KMS-11 (cell line): ENCODE data around the gene UBL7.

Experiments used
- H2AFZ ChIP-seq: fragments of 200-600 bp; sonication (generic); 2 replicates; pipeline ENCODE4 v1.6.1; 2016; ENCODE audit warnings: antibody characterized with exemption, mixed run types, low read depth
- H3K27ac ChIP-seq: fragments of 200-600 bp; sonication (generic); 2 replicates; pipeline ENCODE4 v1.6.1; 2016; ENCODE audit warnings: mild to moderate bottlenecking, mixed run types
- H3K27me3 ChIP-seq: fragments of 200-600 bp; sonication (generic); 2 replicates; pipeline ENCODE4 v1.6.1; 2017; ENCODE audit warnings: mild to moderate bottlenecking, low read depth, mixed run types, moderate library complexity; ENCODE audit not compliant: insufficient read depth
- H3K36me3 ChIP-seq: fragments of 200-600 bp; sonication (generic); 2 replicates; pipeline ENCODE4 v1.6.1; 2017; ENCODE audit warnings: mild to moderate bottlenecking, mixed run types; ENCODE audit not compliant: insufficient read depth
- H3K4me1 ChIP-seq: fragments of 200-600 bp; sonication (generic); 2 replicates; pipeline ENCODE4 v1.6.1; 2016; ENCODE audit warnings: mild to moderate bottlenecking, low read depth, mixed run types; ENCODE audit not compliant: poor library complexity, severe bottlenecking
- H3K4me2 ChIP-seq: fragments of 200-600 bp; sonication (generic); 2 replicates; pipeline ENCODE4 v1.7.0; 2016; ENCODE audit warnings: mild to moderate bottlenecking, mixed run types
- H3K4me3 ChIP-seq: fragments of 200-600 bp; sonication (generic); IDR thresholded peaks from 2 replicates; pipeline ENCODE4 v1.6.1; 2017; ENCODE audit warnings: low read depth, low read length, mixed read lengths; ENCODE audit not compliant: insufficient read depth
- H3K79me2 ChIP-seq: fragments of 200-600 bp; sonication (generic); 2 replicates; pipeline ENCODE4 v1.6.1; 2016; ENCODE audit warnings: low read depth, mixed run types; ENCODE audit not compliant: insufficient read depth
- H3K9ac ChIP-seq: fragments of 200-600 bp; sonication (generic); 2 replicates; pipeline ENCODE4 v1.6.1; 2016; ENCODE audit warnings: mild to moderate bottlenecking, mixed run types
- H4K20me1 ChIP-seq: fragments of 200-600 bp; sonication (generic); 2 replicates; pipeline ENCODE4 v1.6.1; 2016; ENCODE audit warnings: mild to moderate bottlenecking, mixed run types; ENCODE audit not compliant: insufficient read depth
- CTCF ChIP-seq: fragments of 200-600 bp; sonication (generic); conservative IDR thresholded peaks from 2 replicates; pipeline ENCODE4 v1.6.1; 2017; ENCODE audit warnings: low read depth, mild to moderate bottlenecking, antibody characterized with exemption, low read length, moderate library complexity, mixed read lengths

The UBL7 gene

GRCh38 chr15:74414081-74414580 lies 46.8 kb downstream of the UBL7 start:
- H3K36me3 ChIP-seq, result no peaks in the 10 kb centered on the region
- peaks cover 25% of the 10 kb centered on the region for H3K4me1 ChIP-seq
- H3K9ac ChIP-seq, result no peak overlapping the region
- H3K4me2 ChIP-seq, result no peak overlapping the region
- no peak overlapping the region for H2AFZ ChIP-seq
- TF ChIP-seq CTCF, result no peak
- no peaks in the 10 kb centered on the region for H3K27me3 ChIP-seq
- no peak overlapping the region for H3K27ac ChIP-seq
- H3K79me2 ChIP-seq, result no peaks in the 10 kb centered on the region
- H4K20me1 ChIP-seq, result no peaks in the 10 kb centered on the region
- no peak overlapping the region for H3K4me3 ChIP-seq

- no peak overlapping the region for H3K27ac ChIP-seq
- H3K4me2 ChIP-seq, result no peak overlapping the region
These were observed 47.4 kb downstream of the UBL7 start for GRCh38 chr15:74413350-74414080.

GRCh38 chr15:74412159-74412558 lies 48.8 kb downstream of the UBL7 start:
- no peak for TF ChIP-seq CTCF
- Histone ChIP-seq H3K79me2 (no peaks in the 10 kb centered on the region), H3K27ac (no peak overlapping the region), H3K27me3 (no peaks in the 10 kb centered on the region), H3K4me1 (peaks cover 25% of the 10 kb centered on the region), H3K4me2 (no peak overlapping the region), H3K4me3 (no peak overlapping the region), H3K36me3 (no peaks in the 10 kb centered on the region), H2AFZ (no peak overlapping the region), H3K9ac (no peak overlapping the region), H4K20me1 (no peaks in the 10 kb centered on the region)

More at GRCh38 chr15:74413350-74414080, 47.4 kb downstream of the UBL7 start:
- Histone ChIP-seq H3K36me3 (no peaks in the 10 kb centered on the region), H3K27me3 (no peaks in the 10 kb centered on the region), H3K4me3 (no peak overlapping the region), H3K4me1 (peaks cover 25% of the 10 kb centered on the region), H2AFZ (no peak overlapping the region), H3K79me2 (no peaks in the 10 kb centered on the region), H3K9ac (no peak overlapping the region), H4K20me1 (no peaks in the 10 kb centered on the region)
- no peak for TF ChIP-seq CTCF

- Histone ChIP-seq H2AFZ (no peak overlapping the region), H3K27me3 (no peaks in the 10 kb centered on the region), H3K79me2 (no peaks in the 10 kb centered on the region), H3K4me1 (peaks cover 25% of the 10 kb centered on the region), H3K27ac (no peak overlapping the region), H3K4me3 (no peak overlapping the region), H3K9ac (no peak overlapping the region), H3K36me3 (no peaks in the 10 kb centered on the region), H4K20me1 (no peaks in the 10 kb centered on the region), H3K4me2 (no peak overlapping the region)
- TF ChIP-seq CTCF, result no peak
These were observed 49.3 kb downstream of the UBL7 start for GRCh38 chr15:74411686-74412085.
